WTC11 (cell line): ENCODE results near the gene PLXNA1. TPM values are rescaled to one million over a fixed set of nuclear protein-coding genes. Genes with fewer than 3 reads are reported as not detected.

ENCODE experiments used
- ATAC-seq: fragments of 200-7000 bp; cut with Tn5 transposase; 2 replicates; pipeline ENCODE4 v1.10.0; 2021; ENCODE audit warnings: mild to moderate bottlenecking, moderate library complexity
- CTCF ChIA-PET: fragments of 300-600 bp; sonication (Branson Sonifier 250); formaldehyde crosslinking; loops from one replicate; lab custom pipeline; 2021; ENCODE audit warnings: antibody characterized with exemption; lab: Charles Lee
- POLR2A ChIA-PET: fragments of 350-600 bp; sonication (Branson Sonifier 250); formaldehyde crosslinking; loops from one replicate; lab custom pipeline; 2021; ENCODE audit warnings: antibody characterized with exemption; lab: Charles Lee
- DNase-seq: peaks from one replicate; pipeline ENCODE4 v3.0.0; 2021; ENCODE audit warnings: low spot score
- H3K27ac Mint-ChIP-seq: 2 replicates; pipeline ENCODE4 v1.8.0; 2021; ENCODE audit warnings: mixed read lengths
- H3K27me3 Mint-ChIP-seq: 2 replicates; pipeline ENCODE4 v1.8.0; 2021; ENCODE audit warnings: low read depth, mild to moderate bottlenecking, moderate library complexity, mixed read lengths
- H3K36me3 Mint-ChIP-seq: 2 replicates; pipeline ENCODE4 v1.8.0; 2021; ENCODE audit warnings: mixed read lengths
- H3K4me1 Mint-ChIP-seq: 2 replicates; pipeline ENCODE4 v1.8.0; 2022; ENCODE audit warnings: mixed read lengths
- H3K4me3 Mint-ChIP-seq: 2 replicates; pipeline ENCODE4 v1.8.0; 2021; ENCODE audit warnings: mild to moderate bottlenecking, moderate library complexity, mixed read lengths
- H3K9me3 Mint-ChIP-seq: 2 replicates; pipeline ENCODE4 v1.8.0; 2021; ENCODE audit warnings: mixed read lengths
- ATF1 ChIP-seq: sonication (generic); formaldehyde crosslinking; IDR thresholded peaks from 2 replicates; pipeline ENCODE4 v1.8.1; 2023; ENCODE audit warnings: mild to moderate bottlenecking, moderate library complexity, missing genetic modification reagents
- CBFB ChIP-seq: sonication (generic); formaldehyde crosslinking; IDR thresholded peaks from 2 replicates; pipeline ENCODE4 v1.8.1; 2022; ENCODE audit warnings: mild to moderate bottlenecking, low read depth, missing genetic modification reagents
- CREB1 ChIP-seq: sonication (generic); formaldehyde crosslinking; IDR thresholded peaks from 2 replicates; pipeline ENCODE4 v1.8.0; 2023; ENCODE audit warnings: mild to moderate bottlenecking, missing genetic modification reagents
- CTCF ChIP-seq: fragments of 200-600 bp; IDR thresholded peaks from 2 replicates; pipeline ENCODE4 v1.8.0; 2022; ENCODE audit warnings: antibody characterized with exemption
- E2F1 ChIP-seq: sonication (generic); formaldehyde crosslinking; IDR thresholded peaks from 2 replicates; pipeline ENCODE4 v1.8.0; 2022; ENCODE audit warnings: mild to moderate bottlenecking, missing genetic modification reagents
- FOXP4 ChIP-seq: sonication (generic); formaldehyde crosslinking; IDR thresholded peaks from 2 replicates; pipeline ENCODE4 v1.8.0; 2022; ENCODE audit warnings: mild to moderate bottlenecking, missing genetic modification reagents
- HMGA2 ChIP-seq: fragments of 250-450 bp; sonication (Bioruptor Pico); IDR thresholded peaks from 2 replicates; pipeline ENCODE4 v1.4.0; 2021; ENCODE audit warnings: mild to moderate bottlenecking, moderate library complexity
- IRF2 ChIP-seq: sonication (generic); formaldehyde crosslinking; IDR thresholded peaks from 2 replicates; pipeline ENCODE4 v1.8.0; 2022; ENCODE audit warnings: low read depth, missing genetic modification reagents, borderline replicate concordance
- JAZF1 ChIP-seq: fragments of 250-450 bp; sonication (Bioruptor Pico); IDR thresholded peaks from 2 replicates; pipeline ENCODE4 v1.9.0; 2021; ENCODE audit warnings: moderate library complexity, mild to moderate bottlenecking, inconsistent platforms
- MAX ChIP-seq: sonication (generic); formaldehyde crosslinking; IDR thresholded peaks from 2 replicates; pipeline ENCODE4 v1.8.0; 2022; ENCODE audit warnings: mild to moderate bottlenecking, missing genetic modification reagents
- MXD4 ChIP-seq: fragments of 250-450 bp; sonication (Bioruptor Pico); IDR thresholded peaks from 2 replicates; pipeline ENCODE4 v1.8.0; 2021; ENCODE audit warnings: mild to moderate bottlenecking, moderate library complexity, borderline replicate concordance
- NFATC4 ChIP-seq: fragments of 250-450 bp; sonication (Bioruptor Pico); IDR thresholded peaks from 2 replicates; pipeline ENCODE4 v1.9.0; 2021; ENCODE audit warnings: mild to moderate bottlenecking
- NFE2L1 ChIP-seq: sonication (generic); formaldehyde crosslinking; IDR thresholded peaks from 2 replicates; pipeline ENCODE4 v1.8.1; 2023; ENCODE audit warnings: missing genetic modification reagents
- NFYB ChIP-seq: sonication (generic); formaldehyde crosslinking; conservative IDR thresholded peaks from 2 replicates; pipeline ENCODE4 v1.8.0; 2022; ENCODE audit warnings: low read depth, missing genetic modification reagents
- OVOL2 ChIP-seq: fragments of 250-450 bp; sonication (Bioruptor Pico); IDR thresholded peaks from 2 replicates; pipeline ENCODE4 v1.9.0; 2021; ENCODE audit warnings: mild to moderate bottlenecking, borderline replicate concordance
- TP53 ChIP-seq: sonication (generic); formaldehyde crosslinking; IDR thresholded peaks from 2 replicates; pipeline ENCODE4 v1.8.1; 2023; ENCODE audit warnings: mild to moderate bottlenecking, missing genetic modification reagents
- ZNF138 ChIP-seq: sonication (generic); formaldehyde crosslinking; conservative IDR thresholded peaks from 2 replicates; pipeline ENCODE4 v1.8.1; 2022; ENCODE audit warnings: mild to moderate bottlenecking, moderate library complexity, missing genetic modification reagents
- total RNA-seq: library from RNA; stranded (reverse); gene quantifications from 3 replicates; pipeline ENCODE4 v1.2.3, GENCODE V29; 2021
- TF ChIP-seq, protein P1 (sequence below): sonication (generic); formaldehyde crosslinking; IDR thresholded peaks from 2 replicates; pipeline ENCODE4 v1.8.1; 2022; ENCODE audit warnings: low read depth, missing genetic modification reagents, borderline replicate concordance
- TF ChIP-seq, protein P2 (sequence below): sonication (generic); formaldehyde crosslinking; IDR thresholded peaks from 2 replicates; pipeline ENCODE4 v1.8.1; 2023; ENCODE audit warnings: mild to moderate bottlenecking, missing genetic modification reagents, borderline replicate concordance
- TF ChIP-seq, protein P3 (sequence below): sonication (generic); formaldehyde crosslinking; IDR thresholded peaks from 2 replicates; pipeline ENCODE4 v1.8.1; 2023; ENCODE audit warnings: mild to moderate bottlenecking, moderate library complexity, missing genetic modification reagents

Gene PLXNA1
- total RNA-seq, 1 experiment from 2014 or later = 53.8 TPM

DNA sequence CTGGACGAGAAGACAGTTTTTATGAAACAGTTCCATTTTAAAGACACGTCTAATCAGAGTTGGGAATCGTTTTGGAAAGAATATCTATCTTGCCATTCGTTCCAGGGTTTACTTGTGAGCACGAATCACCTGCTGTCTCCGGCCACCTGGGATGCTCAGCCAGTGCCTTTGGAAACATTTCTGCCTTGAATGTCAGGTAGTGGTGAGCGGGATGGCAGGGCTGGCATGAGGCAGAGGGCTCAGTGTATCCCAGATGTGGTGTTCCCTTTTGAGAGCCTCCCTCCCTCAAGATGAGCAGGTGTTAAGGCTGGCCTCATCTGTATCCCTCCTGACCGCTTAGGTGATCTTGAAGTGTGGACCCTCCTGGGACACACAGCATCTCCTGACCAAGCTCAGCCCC is 47.9 kb upstream of the PLXNA1 start:
- DNase-seq = no peak
- Mint-ChIP-seq H3K27me3 (no peaks in the 10 kb centered on the region), H3K4me3 (no peak overlapping the region)
- ATAC-seq = no peak
- TF ChIP-seq JAZF1 (CRISPR knock-in tag) = no peak
- TF ChIP-seq ZNF138 (CRISPR knock-in tag) = no peak
- TF ChIP-seq HMGA2 = no peak
- no peak for TF ChIP-seq MXD4 (CRISPR knock-in tag)
- TF ChIP-seq, protein P1, sequence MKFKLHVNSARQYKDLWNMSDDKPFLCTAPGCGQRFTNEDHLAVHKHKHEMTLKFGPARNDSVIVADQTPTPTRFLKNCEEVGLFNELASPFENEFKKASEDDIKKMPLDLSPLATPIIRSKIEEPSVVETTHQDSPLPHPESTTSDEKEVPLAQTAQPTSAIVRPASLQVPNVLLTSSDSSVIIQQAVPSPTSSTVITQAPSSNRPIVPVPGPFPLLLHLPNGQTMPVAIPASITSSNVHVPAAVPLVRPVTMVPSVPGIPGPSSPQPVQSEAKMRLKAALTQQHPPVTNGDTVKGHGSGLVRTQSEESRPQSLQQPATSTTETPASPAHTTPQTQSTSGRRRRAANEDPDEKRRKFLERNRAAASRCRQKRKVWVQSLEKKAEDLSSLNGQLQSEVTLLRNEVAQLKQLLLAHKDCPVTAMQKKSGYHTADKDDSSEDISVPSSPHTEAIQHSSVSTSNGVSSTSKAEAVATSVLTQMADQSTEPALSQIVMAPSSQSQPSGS (CRISPR knock-in tag) = no peak
- TF ChIP-seq NFYB (CRISPR knock-in tag) = no peak
- TF ChIP-seq OVOL2 = no peak
- no peak for TF ChIP-seq TP53
- TF ChIP-seq, all 79 proteins: peak for 0
- CTCF ChIA-PET = interaction anchor here (0.6 to 1.1 kb wide), 3 partner anchors 49 to 183 kb away, joined by 3 to 4 read pairs (median 3); no protein-coding TSS in a partner anchor
- Mint-ChIP-seq H3K9me3 (no peaks in the 10 kb centered on the region), H3K4me1 (peaks cover 6% of the 10 kb centered on the region), H3K27ac (no peak overlapping the region), H3K36me3 (no peaks in the 10 kb centered on the region)
- POLR2A ChIA-PET = no interaction called here

DNA sequence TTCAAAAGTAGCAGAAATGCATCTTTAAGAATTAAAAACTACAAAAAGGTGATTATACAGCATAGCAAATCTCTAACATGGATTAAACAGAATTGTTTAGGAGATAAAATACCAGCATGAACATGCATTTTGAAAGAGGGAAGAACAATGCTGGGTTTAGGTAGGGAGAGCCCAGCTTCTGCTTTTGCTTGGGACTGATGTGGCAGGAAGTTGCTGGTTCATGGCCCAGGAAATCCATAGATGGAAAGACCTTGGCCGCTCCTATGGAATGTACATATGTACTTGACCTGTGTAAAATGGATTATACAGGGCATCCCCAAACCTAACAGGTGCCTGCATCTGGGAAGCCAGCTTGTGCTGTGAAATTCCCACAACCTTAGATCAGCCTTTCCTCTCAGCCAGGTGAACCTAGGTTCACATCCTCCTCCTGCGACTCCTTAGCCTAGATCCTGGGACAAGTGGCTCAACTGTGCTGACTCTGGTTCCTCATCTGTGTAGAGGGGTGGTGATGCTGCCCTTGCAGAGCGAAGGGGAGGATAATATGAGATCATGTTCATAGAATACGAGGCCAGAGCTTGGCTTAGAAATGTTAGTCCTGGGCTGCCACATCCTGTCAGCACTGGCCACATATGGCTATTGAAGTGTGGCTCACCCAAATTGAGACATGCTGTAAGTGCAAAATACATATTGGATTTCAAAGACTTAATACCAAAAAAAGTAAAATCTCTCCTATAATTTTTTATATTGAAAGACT is 47.0 kb upstream of the PLXNA1 start:
- Mint-ChIP-seq H3K4me1 (peaks cover 6% of the 10 kb centered on the region), H3K9me3 (no peaks in the 10 kb centered on the region)
- TF ChIP-seq, protein P1 (CRISPR knock-in tag) = no peak
- TF ChIP-seq, protein P2, sequence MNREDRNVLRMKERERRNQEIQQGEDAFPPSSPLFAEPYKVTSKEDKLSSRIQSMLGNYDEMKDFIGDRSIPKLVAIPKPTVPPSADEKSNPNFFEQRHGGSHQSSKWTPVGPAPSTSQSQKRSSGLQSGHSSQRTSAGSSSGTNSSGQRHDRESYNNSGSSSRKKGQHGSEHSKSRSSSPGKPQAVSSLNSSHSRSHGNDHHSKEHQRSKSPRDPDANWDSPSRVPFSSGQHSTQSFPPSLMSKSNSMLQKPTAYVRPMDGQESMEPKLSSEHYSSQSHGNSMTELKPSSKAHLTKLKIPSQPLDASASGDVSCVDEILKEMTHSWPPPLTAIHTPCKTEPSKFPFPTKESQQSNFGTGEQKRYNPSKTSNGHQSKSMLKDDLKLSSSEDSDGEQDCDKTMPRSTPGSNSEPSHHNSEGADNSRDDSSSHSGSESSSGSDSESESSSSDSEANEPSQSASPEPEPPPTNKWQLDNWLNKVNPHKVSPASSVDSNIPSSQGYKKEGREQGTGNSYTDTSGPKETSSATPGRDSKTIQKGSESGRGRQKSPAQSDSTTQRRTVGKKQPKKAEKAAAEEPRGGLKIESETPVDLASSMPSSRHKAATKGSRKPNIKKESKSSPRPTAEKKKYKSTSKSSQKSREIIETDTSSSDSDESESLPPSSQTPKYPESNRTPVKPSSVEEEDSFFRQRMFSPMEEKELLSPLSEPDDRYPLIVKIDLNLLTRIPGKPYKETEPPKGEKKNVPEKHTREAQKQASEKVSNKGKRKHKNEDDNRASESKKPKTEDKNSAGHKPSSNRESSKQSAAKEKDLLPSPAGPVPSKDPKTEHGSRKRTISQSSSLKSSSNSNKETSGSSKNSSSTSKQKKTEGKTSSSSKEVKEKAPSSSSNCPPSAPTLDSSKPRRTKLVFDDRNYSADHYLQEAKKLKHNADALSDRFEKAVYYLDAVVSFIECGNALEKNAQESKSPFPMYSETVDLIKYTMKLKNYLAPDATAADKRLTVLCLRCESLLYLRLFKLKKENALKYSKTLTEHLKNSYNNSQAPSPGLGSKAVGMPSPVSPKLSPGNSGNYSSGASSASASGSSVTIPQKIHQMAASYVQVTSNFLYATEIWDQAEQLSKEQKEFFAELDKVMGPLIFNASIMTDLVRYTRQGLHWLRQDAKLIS (CRISPR knock-in tag) = no peak
- TF ChIP-seq CREB1 (no peak), JAZF1 (CRISPR knock-in tag) (no peak), IRF2 (CRISPR knock-in tag) (no peak), NFATC4 (CRISPR knock-in tag) (no peak), FOXP4 (CRISPR knock-in tag) (no peak), MAX (CRISPR knock-in tag) (no peak), CTCF (no peak), E2F1 (no peak), CBFB (CRISPR knock-in tag) (no peak), NFE2L1 (CRISPR knock-in tag) (no peak), ATF1 (no peak)
- TF ChIP-seq, protein P3, sequence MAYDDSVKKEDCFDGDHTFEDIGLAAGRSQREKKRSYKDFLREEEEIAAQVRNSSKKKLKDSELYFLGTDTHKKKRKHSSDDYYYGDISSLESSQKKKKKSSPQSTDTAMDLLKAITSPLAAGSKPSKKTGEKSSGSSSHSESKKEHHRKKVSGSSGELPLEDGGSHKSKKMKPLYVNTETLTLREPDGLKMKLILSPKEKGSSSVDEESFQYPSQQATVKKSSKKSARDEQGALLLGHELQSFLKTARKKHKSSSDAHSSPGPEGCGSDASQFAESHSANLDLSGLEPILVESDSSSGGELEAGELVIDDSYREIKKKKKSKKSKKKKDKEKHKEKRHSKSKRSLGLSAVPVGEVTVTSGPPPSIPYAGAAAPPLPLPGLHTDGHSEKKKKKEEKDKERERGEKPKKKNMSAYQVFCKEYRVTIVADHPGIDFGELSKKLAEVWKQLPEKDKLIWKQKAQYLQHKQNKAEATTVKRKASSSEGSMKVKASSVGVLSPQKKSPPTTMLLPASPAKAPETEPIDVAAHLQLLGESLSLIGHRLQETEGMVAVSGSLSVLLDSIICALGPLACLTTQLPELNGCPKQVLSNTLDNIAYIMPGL (CRISPR knock-in tag) = no peak
- TF ChIP-seq, all 79 proteins: peak for 0
- H3K4me3 Mint-ChIP-seq = no peak overlapping the region
- no peaks in the 10 kb centered on the region for H3K27me3 Mint-ChIP-seq
- POLR2A ChIA-PET = no interaction called here
- H3K27ac Mint-ChIP-seq = no peak overlapping the region
- DNase-seq = no peak
- CTCF ChIA-PET = interaction anchor here (1.1 kb wide), 1 partner anchor 184 kb away, joined by 3 read pairs; no protein-coding TSS in a partner anchor
- H3K36me3 Mint-ChIP-seq = no peaks in the 10 kb centered on the region
- ATAC-seq = no peak
